Mucosa of descending colon (tissue), 3 donors: Measurements from ENCODE around the gene SHB. TPM values are rescaled to one million over a fixed set of nuclear protein-coding genes. Genes with fewer than 3 reads are reported as not detected.
A peak's percentile ranks its signal among the peaks of the same experiment; 100 is the strongest.

Experiments
- ATAC-seq: fragments of 200-7000 bp; cut with Tn5 transposase; one replicate; pipeline ENCODE4 v1.9.1; 2020; ENCODE audit warnings: mild to moderate bottlenecking, moderate library complexity
- DNase-seq, 3 donors: peaks; one replicate each; pipeline ENCODE4 v3.0.0-alpha.2; 2020
- H3K36me3 ChIP-seq: fragments of 200-600 bp; one replicate; pipeline ENCODE4 v1.8.0; 2021; ENCODE audit warnings: low read depth, mild to moderate bottlenecking
- H3K4me1 ChIP-seq: fragments of 200-600 bp; one replicate; pipeline ENCODE4 v1.8.0; 2021; ENCODE audit warnings: low read depth, mild to moderate bottlenecking
- H3K4me3 ChIP-seq: fragments of 200-600 bp; one replicate; pipeline ENCODE4 v1.8.0; 2021; ENCODE audit warnings: mild to moderate bottlenecking
- H3K9me3 ChIP-seq: fragments of 200-600 bp; one replicate; pipeline ENCODE4 v1.8.0; 2021; ENCODE audit warnings: mild to moderate bottlenecking
- CTCF ChIP-seq: fragments of 200-600 bp; IDR thresholded peaks from one replicate; pipeline ENCODE4 v1.8.0; 2022; ENCODE audit warnings: antibody characterized with exemption, mild to moderate bottlenecking
- intact Hi-C, 2 donors: fragments of 100-400 bp; cut with DNase I in 1 of 2; cut with micrococcal nuclease in 1 of 2; formaldehyde crosslinking; loops; one replicate each; pipeline versions ENCODE4 v1.11.0 to v1.11.1; 2022; cut with DNase I, micrococcal nuclease
- total RNA-seq, 3 donors: library from RNA; stranded (reverse); fragmentation: NEBNext Ultra II Directional in 2 of 3; extraction: Animal tissue kit (Norgen Biotek cat#: 25700) in 2 of 3; gene quantifications; one replicate each; pipeline versions ENCODE4 v1.2.1 to v1.2.4, GENCODE V29; 2021 to 2023
- donor health status: DM: no; HTN: no; CAD: no; lungs with moderate emphysema.
- donor health status: DM: no; HTN: no; CAD: no.
- donor health status: DM: no; HTN: yes; CAD: no.

SHB gene
- total RNA-seq, 3 donors from 2014 or later, result 20.3 to 23.9 (median 20.6) TPM

- Histone ChIP-seq H3K9me3 (no peaks in the 10 kb centered on the region), H3K4me1 (no peaks in the 10 kb centered on the region), H3K36me3 (no peaks in the 10 kb centered on the region), H3K4me3 (no peak overlapping the region)
- intact Hi-C loops, result loop anchor here in 1 of 2 donors (10.0 kb wide), 1 partner anchor 169 kb away; no protein-coding TSS in a partner anchor
- ATAC-seq, result no peak
- no peak for DNase-seq
- TF ChIP-seq CTCF, result no peak
Observed at GRCh38 chr9:37915911-37916470, 153.0 kb downstream of the SHB start.

- DNase-seq, result no peak
- no peaks in the 10 kb centered on the region for H3K4me1 ChIP-seq
- H3K4me3 ChIP-seq, result no peak overlapping the region
- no peak for ATAC-seq
- no peaks in the 10 kb centered on the region for H3K9me3 ChIP-seq
- intact Hi-C loops, result loop anchor here (5.0 to 10.0 kb wide), 2 partner anchors 170 to 447 kb away; no protein-coding TSS in a partner anchor
- no peaks in the 10 kb centered on the region for H3K36me3 ChIP-seq
- TF ChIP-seq CTCF, result no peak
Observed at GRCh38 chr9:37914701-37915358, 154.2 kb downstream of the SHB start.

GRCh38 chr9:37914154-37914551, 154.9 kb downstream of the SHB start:
- no peaks in the 10 kb centered on the region for H3K9me3 ChIP-seq
- ATAC-seq (no peak), DNase-seq (no peak)
- H3K4me3 ChIP-seq, result no peak overlapping the region
- no peaks in the 10 kb centered on the region for H3K36me3 ChIP-seq
- no peaks in the 10 kb centered on the region for H3K4me1 ChIP-seq
- intact Hi-C loops, result loop anchor here (5.0 to 10.0 kb wide), 2 partner anchors 171 to 448 kb away; no protein-coding TSS in a partner anchor
- no peak for TF ChIP-seq CTCF

GRCh38 chr9:37913480-37914153, 155.4 kb downstream of the SHB start:
- DNase-seq (peak in 2 of 3 donors; percentile 88 to 92), ATAC-seq (peak; percentile 94)
- no peaks in the 10 kb centered on the region for H3K36me3 ChIP-seq
- intact Hi-C loops, result loop anchor here (5.0 to 10.0 kb wide), 2 partner anchors 171 to 449 kb away; no protein-coding TSS in a partner anchor
- no peaks in the 10 kb centered on the region for H3K9me3 ChIP-seq
- peak; percentile 96 for TF ChIP-seq CTCF
- no peak overlapping the region for H3K4me3 ChIP-seq
- H3K4me1 ChIP-seq, result no peaks in the 10 kb centered on the region

GRCh38 chr9:37911271-37911681, 157.8 kb downstream of the SHB start:
- ATAC-seq (no peak), DNase-seq (no peak)
- Histone ChIP-seq H3K4me3 (no peak overlapping the region), H3K4me1 (no peaks in the 10 kb centered on the region), H3K36me3 (no peaks in the 10 kb centered on the region), H3K9me3 (no peaks in the 10 kb centered on the region)
- no peak for TF ChIP-seq CTCF
- intact Hi-C loops, result loop anchor here (5.0 to 10.0 kb wide), 2 partner anchors 174 to 451 kb away; no protein-coding TSS in a partner anchor
